Activated CD4-positive, alpha-beta T cell treated with anti-CD3 and anti-CD28 coated beads for 36 hours (primary cell): ENCODE results near the gene MAML3. TPM values are rescaled to one million over a fixed set of nuclear protein-coding genes. Genes with fewer than 3 reads are reported as not detected.

Source experiments
- ATAC-seq: fragments of 200-7000 bp; cut with Tn5 transposase; one replicate; pipeline ENCODE4 v1.10.0; 2021; ENCODE audit warnings: mild to moderate bottlenecking, moderate library complexity
- CTCF ChIA-PET: fragments of 350-600 bp; sonication (Branson Sonifier 250); formaldehyde crosslinking; loops from one replicate; lab custom pipeline; 2021; ENCODE audit warnings: antibody characterized with exemption; lab: Charles Lee
- POLR2A ChIA-PET: fragments of 350-600 bp; sonication (Branson Sonifier 250); formaldehyde crosslinking; loops from one replicate; lab custom pipeline; 2021; ENCODE audit warnings: antibody characterized with exemption, inconsistent platforms; lab: Charles Lee
- DNase-seq: peaks from one replicate; pipeline ENCODE4 v3.0.0-alpha.2; 2020
- H3K27ac Mint-ChIP-seq: one replicate; pipeline ENCODE4 v1.8.0; 2021; ENCODE audit warnings: mixed read lengths
- H3K27me3 Mint-ChIP-seq: one replicate; pipeline ENCODE4 v1.8.0; 2021; ENCODE audit warnings: mixed read lengths
- H3K36me3 Mint-ChIP-seq: one replicate; pipeline ENCODE4 v1.8.0; 2021; ENCODE audit warnings: low read depth, mixed read lengths
- H3K4me1 Mint-ChIP-seq: one replicate; pipeline ENCODE4 v1.8.0; 2021; ENCODE audit warnings: mixed read lengths
- H3K4me3 Mint-ChIP-seq: one replicate; pipeline ENCODE4 v1.8.0; 2021; ENCODE audit warnings: mild to moderate bottlenecking, moderate library complexity, mixed read lengths
- H3K9me3 Mint-ChIP-seq: one replicate; pipeline ENCODE4 v1.8.0; 2021; ENCODE audit warnings: low read depth, mixed read lengths
- intact Hi-C, 2 experiments: fragments of 100-400 bp; cut with DNase I in 1 of 2; cut with micrococcal nuclease in 1 of 2; formaldehyde crosslinking; loops; one replicate each; pipeline versions ENCODE4 v1.14.2 to v1.15.1; 2022 to 2024; cut with DNase I, micrococcal nuclease
- total RNA-seq, 2 experiments: library from RNA; stranded (reverse); gene quantifications; one replicate each; pipeline ENCODE4 v1.2.3, GENCODE V29; 2021

The MAML3 gene
- total RNA-seq, 2 experiments from 2014 or later: 1.6 to 1.9 TPM

DNA sequence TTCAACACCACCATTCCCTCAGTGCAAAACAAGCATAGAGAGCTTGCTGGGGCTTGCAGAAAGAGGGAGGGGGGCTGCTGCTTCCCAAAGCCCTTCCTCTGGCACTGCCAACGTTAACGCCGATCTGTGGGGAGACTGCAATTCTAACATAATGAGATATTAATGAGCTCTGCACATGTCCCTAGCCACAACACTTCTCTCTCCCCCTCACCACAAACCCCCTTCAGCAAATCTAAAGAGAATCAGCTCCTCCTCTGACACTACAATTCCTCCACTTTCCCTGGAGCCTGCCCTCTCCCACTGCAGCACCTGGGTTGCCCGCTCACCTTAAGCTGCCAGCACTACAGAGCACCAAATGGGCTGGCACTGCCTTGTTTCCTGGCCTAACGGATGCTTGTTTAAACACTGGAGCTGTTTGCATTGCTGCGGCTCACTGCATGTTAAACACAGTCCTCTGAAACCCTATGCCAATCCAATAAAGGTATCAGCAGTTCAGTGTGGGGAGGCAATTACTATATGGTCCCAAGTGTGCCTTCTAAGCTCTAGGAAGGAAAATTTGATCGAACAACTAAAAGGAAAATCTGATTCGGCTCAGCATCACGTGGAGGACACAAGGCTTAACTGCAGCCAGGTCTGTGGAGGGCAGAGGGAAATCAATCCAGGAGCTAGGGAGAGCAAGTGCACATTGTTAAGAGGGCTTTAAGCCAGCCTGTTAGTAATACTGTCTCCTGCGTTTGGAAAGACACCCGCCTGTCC lies 232.4 kb downstream of the MAML3 start:
- Mint-ChIP-seq H3K4me3 (no peak overlapping the region), H3K27me3 (no peaks in the 10 kb centered on the region), H3K4me1 (no peaks in the 10 kb centered on the region), H3K9me3 (no peaks in the 10 kb centered on the region), H3K27ac (no peak overlapping the region), H3K36me3 (no peaks in the 10 kb centered on the region)
- ATAC-seq (no peak), DNase-seq (no peak)
- CTCF ChIA-PET: interaction anchor here (0.7 kb wide), 1 partner anchor 265 kb away, joined by 4 read pairs; no protein-coding TSS in a partner anchor
- intact Hi-C loops: no loop called here
- POLR2A ChIA-PET: no interaction called here

GRCh38 chr4:139920486-139921002 lies 233.4 kb downstream of the MAML3 start:
- Mint-ChIP-seq H3K4me3 (no peak overlapping the region), H3K36me3 (no peaks in the 10 kb centered on the region)

DNA sequence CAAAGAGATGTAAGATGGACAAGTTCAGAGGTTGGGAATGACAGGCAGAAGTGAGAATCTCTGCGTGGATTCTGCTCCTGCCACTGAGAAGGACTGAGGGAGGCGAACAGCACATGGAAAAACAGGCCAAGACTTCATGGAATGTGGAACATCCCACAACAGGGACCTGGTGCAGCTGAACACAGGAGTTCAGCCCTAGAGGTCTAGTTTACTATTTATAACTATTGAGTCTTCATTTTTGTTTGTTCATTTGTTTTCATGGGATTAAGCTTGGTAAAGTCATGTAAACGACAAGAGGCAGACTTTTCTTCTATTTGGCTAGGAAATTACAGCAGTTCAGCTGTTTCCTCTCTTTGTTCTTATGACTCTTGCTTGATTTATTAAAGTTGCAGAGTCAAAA lies 234.5 kb downstream of the MAML3 start:
- no peak for ATAC-seq
- DNase-seq: no peak
- H3K4me3 Mint-ChIP-seq: no peak overlapping the region
- CTCF ChIA-PET: no interaction called here
- no peaks in the 10 kb centered on the region for H3K36me3 Mint-ChIP-seq
- H3K27me3 Mint-ChIP-seq: no peaks in the 10 kb centered on the region
- no peaks in the 10 kb centered on the region for H3K9me3 Mint-ChIP-seq
- H3K27ac Mint-ChIP-seq: no peak overlapping the region
- H3K4me1 Mint-ChIP-seq: no peaks in the 10 kb centered on the region
- intact Hi-C loops: no loop called here
- POLR2A ChIA-PET: interaction anchor here (0.7 kb wide), 1 partner anchor 18 kb away, joined by 3 read pairs; no protein-coding TSS in a partner anchor

More at GRCh38 chr4:139920486-139921002, 233.4 kb downstream of the MAML3 start:
- Mint-ChIP-seq H3K4me1 (no peaks in the 10 kb centered on the region), H3K27ac (no peak overlapping the region), H3K27me3 (no peaks in the 10 kb centered on the region), H3K9me3 (no peaks in the 10 kb centered on the region)
- intact Hi-C loops: no loop called here
- ChIA-PET POLR2A (no interaction called here), CTCF (no interaction called here)
- DNase-seq (no peak), ATAC-seq (no peak)

- no peaks in the 10 kb centered on the region for H3K4me1 Mint-ChIP-seq
- no peaks in the 10 kb centered on the region for H3K27me3 Mint-ChIP-seq
- H3K27ac Mint-ChIP-seq: no peak overlapping the region
- H3K4me3 Mint-ChIP-seq: no peak overlapping the region
- intact Hi-C loops: no loop called here
- no peaks in the 10 kb centered on the region for H3K9me3 Mint-ChIP-seq
- ChIA-PET CTCF (no interaction called here), POLR2A (interaction anchor here (0.7 kb wide), 1 partner anchor 17 kb away, joined by 3 read pairs; no protein-coding TSS in a partner anchor)
- ATAC-seq: no peak
- no peaks in the 10 kb centered on the region for H3K36me3 Mint-ChIP-seq
- DNase-seq: no peak
Measured at GRCh38 chr4:139919004-139919403, 235.0 kb downstream of the MAML3 start.

- no peaks in the 10 kb centered on the region for H3K36me3 Mint-ChIP-seq
- DNase-seq (no peak), ATAC-seq (no peak)
- intact Hi-C loops: no loop called here
- ChIA-PET CTCF (no interaction called here), POLR2A (no interaction called here)
- no peak overlapping the region for H3K27ac Mint-ChIP-seq
- no peaks in the 10 kb centered on the region for H3K4me1 Mint-ChIP-seq
- H3K9me3 Mint-ChIP-seq: no peaks in the 10 kb centered on the region
- H3K4me3 Mint-ChIP-seq: no peak overlapping the region
- no peaks in the 10 kb centered on the region for H3K27me3 Mint-ChIP-seq
Measured at GRCh38 chr4:139918591-139918990, 235.4 kb downstream of the MAML3 start.

DNA sequence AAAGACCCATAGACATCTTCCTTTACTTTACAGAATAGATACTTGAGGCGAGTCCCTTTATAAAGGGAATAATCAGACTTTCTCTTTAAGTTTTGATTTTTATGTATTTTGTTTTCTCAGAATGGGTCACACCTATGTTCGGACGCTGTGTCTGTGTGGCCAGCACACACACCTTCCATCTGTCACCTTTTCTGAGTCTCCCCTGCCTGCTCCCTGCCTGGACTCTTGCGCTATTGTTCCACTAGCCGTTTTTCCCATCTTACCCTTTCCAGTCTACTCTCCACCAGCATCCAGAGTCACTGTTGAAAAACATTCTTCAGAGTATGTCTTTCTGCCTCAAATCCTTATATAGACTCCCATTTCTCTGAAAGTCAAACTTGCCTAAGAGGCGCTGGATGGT lies 236.1 kb downstream of the MAML3 start:
- intact Hi-C loops: no loop called here
- Mint-ChIP-seq H3K4me3 (no peak overlapping the region), H3K27me3 (no peaks in the 10 kb centered on the region), H3K9me3 (no peaks in the 10 kb centered on the region), H3K36me3 (no peaks in the 10 kb centered on the region), H3K27ac (no peak overlapping the region), H3K4me1 (no peaks in the 10 kb centered on the region)
- ChIA-PET CTCF (no interaction called here), POLR2A (interaction anchor here (0.6 kb wide), 1 partner anchor 117 kb away, joined by 3 read pairs; no protein-coding TSS in a partner anchor)
- DNase-seq (no peak), ATAC-seq (no peak)

DNA sequence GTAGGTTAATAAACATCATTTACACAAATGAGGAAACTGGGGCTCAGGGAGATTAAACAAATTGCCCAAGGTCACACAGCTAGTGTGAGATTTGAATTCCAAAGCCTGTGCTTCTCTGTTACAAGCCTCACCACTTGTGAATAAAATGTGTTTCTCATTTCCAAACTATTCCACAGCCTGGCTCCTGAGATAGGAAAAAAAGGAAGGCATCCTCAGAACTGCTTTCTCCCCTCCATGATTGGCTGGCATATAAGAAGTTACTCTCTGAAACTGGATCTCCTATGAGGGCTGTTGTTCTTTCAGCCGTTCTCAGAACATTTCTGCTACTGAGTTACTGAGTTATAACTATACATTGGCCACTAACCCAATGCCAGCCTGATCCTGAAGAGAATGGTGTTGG lies 237.9 kb downstream of the MAML3 start:
- Mint-ChIP-seq H3K4me3 (no peak overlapping the region), H3K9me3 (no peaks in the 10 kb centered on the region), H3K36me3 (no peaks in the 10 kb centered on the region), H3K27me3 (no peaks in the 10 kb centered on the region), H3K27ac (no peak overlapping the region), H3K4me1 (no peaks in the 10 kb centered on the region)
- ATAC-seq (no peak), DNase-seq (no peak)
- ChIA-PET CTCF (no interaction called here), POLR2A (no interaction called here)
- intact Hi-C loops: no loop called here

GRCh38 chr4:139915037-139915436 lies 238.9 kb downstream of the MAML3 start:
- Mint-ChIP-seq H3K4me3 (no peak overlapping the region), H3K9me3 (no peaks in the 10 kb centered on the region), H3K27ac (no peak overlapping the region), H3K36me3 (no peaks in the 10 kb centered on the region), H3K4me1 (no peaks in the 10 kb centered on the region), H3K27me3 (no peaks in the 10 kb centered on the region)
- ChIA-PET POLR2A (no interaction called here), CTCF (interaction anchor here (1.5 kb wide), 1 partner anchor 26 kb away, joined by 4 read pairs; no protein-coding TSS in a partner anchor)
- no peak for ATAC-seq
- intact Hi-C loops: no loop called here
- no peak for DNase-seq

DNA sequence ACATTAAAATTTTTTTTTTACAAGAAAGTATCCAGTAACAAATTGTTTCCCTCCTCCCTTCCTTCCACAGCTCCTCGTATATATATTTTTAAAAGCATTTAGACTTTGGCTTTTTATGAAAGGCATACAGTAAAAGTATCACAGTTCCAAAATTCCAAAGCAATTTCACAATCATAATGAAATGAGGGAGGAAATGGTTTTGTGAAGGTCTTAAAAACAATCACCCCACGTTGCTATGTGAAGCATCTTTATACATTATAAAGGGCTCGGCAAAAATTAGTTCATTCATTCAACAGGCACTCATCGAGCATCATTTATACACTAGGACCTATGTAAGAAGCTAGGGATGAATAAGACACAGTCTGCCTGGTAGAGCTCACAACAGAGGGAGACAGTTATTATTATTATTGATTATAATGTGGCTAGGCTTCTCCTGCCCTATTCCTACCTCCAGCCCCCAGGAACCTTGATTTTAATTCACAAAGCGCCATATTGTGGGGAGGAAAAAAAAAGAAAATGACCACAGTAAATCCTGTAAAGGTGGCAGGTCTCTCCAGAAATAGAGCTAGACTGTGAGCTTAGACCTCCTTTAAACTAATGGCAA lies 239.9 kb downstream of the MAML3 start:
- intact Hi-C loops: no loop called here
- POLR2A ChIA-PET: no interaction called here
- CTCF ChIA-PET: interaction anchor here (0.6 to 1.5 kb wide), 2 partner anchors 25 to 139 kb away, joined by 3 to 4 read pairs; no protein-coding TSS in a partner anchor
- H3K36me3 Mint-ChIP-seq: no peaks in the 10 kb centered on the region
- no peaks in the 10 kb centered on the region for H3K27me3 Mint-ChIP-seq
- DNase-seq: no peak
- ATAC-seq: no peak
- H3K27ac Mint-ChIP-seq: no peak overlapping the region
- H3K4me3 Mint-ChIP-seq: no peak overlapping the region
- H3K9me3 Mint-ChIP-seq: no peaks in the 10 kb centered on the region
- H3K4me1 Mint-ChIP-seq: no peaks in the 10 kb centered on the region

GRCh38 chr4:139913398-139913990 lies 240.5 kb downstream of the MAML3 start:
- H3K4me1 Mint-ChIP-seq: no peaks in the 10 kb centered on the region
- H3K27ac Mint-ChIP-seq: no peak overlapping the region
- no peaks in the 10 kb centered on the region for H3K36me3 Mint-ChIP-seq
- no peaks in the 10 kb centered on the region for H3K9me3 Mint-ChIP-seq
- intact Hi-C loops: no loop called here
- CTCF ChIA-PET: interaction anchor here (1.5 kb wide), 1 partner anchor 25 kb away, joined by 4 read pairs; no protein-coding TSS in a partner anchor
- H3K4me3 Mint-ChIP-seq: no peak overlapping the region
- ATAC-seq: no peak
- no peak for DNase-seq
- H3K27me3 Mint-ChIP-seq: no peaks in the 10 kb centered on the region
- POLR2A ChIA-PET: no interaction called here

GRCh38 chr4:139912445-139912844 lies 241.5 kb downstream of the MAML3 start:
- ATAC-seq: no peak
- H3K27ac Mint-ChIP-seq: no peak overlapping the region
- no peaks in the 10 kb centered on the region for H3K9me3 Mint-ChIP-seq
- intact Hi-C loops: no loop called here
- H3K4me3 Mint-ChIP-seq: no peak overlapping the region
- CTCF ChIA-PET: no interaction called here
- no peak for DNase-seq
- POLR2A ChIA-PET: no interaction called here
- H3K36me3 Mint-ChIP-seq: no peaks in the 10 kb centered on the region
- H3K4me1 Mint-ChIP-seq: no peaks in the 10 kb centered on the region
- H3K27me3 Mint-ChIP-seq: no peaks in the 10 kb centered on the region
